Activated gamma-delta T cell treated with Interleukin-2 at 50 U/mL for 16 hours (primary cell): Measurements from ENCODE around the gene IQCF5.
"Not testable (repeated sequence)": the region's sequence is repeated elsewhere in the genome, so short reads cannot be mapped to it uniquely, and the experiment has no call there.

Experiments
- DNase-seq: peaks from one replicate; pipeline ENCODE4 v3.0.0-alpha.2; 2020

Gene IQCF5

DNA sequence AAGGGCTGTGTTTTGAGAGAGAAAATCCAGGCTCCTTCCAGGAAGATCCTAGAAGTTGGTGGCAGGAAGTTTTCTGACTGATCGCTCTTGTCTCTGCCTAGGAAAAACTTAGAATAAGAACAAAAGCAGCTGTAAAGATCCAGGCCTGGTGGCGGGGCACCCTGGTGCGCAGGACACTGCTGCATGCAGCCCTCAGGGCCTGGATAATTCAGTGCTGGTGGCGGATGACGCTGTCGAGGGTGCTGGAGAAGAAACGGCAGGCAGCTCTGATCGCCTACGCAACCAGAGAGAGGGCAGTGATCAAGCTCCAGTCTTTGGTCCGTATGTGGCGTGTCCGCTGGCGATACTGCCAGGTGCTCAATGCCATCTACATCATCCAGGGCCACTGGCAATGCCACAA lies 12.5 kb downstream of the IQCF5 start:
- no peak for DNase-seq

DNA sequence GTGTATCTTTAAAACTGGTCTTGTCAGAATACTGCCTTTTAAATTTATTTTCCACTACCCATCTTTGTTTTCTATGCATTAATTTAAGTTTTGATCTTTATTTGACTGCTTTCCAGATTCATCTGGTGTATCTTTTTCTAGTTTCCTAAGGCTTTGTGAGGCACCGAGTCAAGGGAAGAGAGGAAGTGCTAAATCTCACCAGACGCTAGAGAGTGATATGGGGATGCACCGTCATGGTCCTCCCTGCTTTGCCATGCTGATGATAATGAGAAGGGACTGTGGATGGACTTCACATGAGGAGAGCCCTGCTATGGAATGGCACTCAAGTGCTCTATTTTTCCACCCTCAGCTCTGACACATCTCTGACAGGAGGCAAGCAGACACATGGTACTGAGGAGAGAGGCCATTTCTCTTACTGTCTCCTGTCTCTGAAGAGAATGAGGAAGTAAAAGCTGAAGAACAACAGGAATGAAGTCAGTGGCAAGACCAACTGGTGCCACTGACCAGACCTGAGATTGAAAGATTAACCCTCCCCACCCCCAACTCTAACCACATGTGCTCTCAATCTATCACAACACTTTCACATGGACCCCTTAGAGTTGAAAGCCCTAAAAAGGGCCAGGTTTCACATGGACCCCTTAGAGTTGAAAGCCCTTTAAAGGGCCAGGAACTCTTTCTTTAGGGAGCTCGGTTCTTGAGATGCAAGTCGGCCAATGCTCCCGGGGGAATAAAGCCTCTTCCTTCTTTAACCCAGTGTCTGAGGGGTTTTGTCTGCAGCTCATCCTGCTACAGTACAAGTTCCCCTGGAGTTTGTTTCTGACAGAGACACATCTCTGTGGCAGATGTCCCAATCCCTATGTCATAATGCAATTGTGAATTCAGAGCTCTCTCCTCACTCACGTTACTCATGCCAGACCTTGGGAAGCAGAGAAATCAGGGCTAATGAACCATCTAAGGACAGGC lies 14.4 kb downstream of the IQCF5 start, which contains the start of gene IQCF2:
Gene IQCF2, plus strand, starts transcription at position 913 of the 963 bp plus-strand sequence. CDS start 52 bp downstream, outside the sequence.
- DNase-seq: no peak

GRCh38 chr3:51855411-51855810 lies 20.0 kb downstream of the IQCF5 start:
- not testable (repeated sequence) for DNase-seq

DNA sequence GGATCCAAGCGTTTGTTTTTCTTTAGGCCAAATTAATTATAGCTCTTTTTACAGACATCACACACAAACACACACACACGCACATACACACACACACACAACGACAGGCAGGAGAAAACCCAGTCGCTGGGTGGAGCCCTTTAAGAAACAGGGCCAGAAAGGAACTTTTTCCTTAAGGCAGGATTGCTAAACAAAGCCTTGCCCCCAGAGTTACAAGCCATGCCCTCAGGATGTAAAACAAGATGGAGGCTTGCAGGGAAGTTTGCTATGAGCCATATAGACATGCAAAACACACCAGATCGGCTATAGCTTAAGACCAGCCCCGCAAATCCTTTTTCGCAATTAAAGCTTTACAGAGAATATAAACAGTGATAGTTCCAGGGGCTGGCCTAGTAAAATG lies 30.3 kb downstream of the IQCF5 start:
- no peak for DNase-seq

DNA sequence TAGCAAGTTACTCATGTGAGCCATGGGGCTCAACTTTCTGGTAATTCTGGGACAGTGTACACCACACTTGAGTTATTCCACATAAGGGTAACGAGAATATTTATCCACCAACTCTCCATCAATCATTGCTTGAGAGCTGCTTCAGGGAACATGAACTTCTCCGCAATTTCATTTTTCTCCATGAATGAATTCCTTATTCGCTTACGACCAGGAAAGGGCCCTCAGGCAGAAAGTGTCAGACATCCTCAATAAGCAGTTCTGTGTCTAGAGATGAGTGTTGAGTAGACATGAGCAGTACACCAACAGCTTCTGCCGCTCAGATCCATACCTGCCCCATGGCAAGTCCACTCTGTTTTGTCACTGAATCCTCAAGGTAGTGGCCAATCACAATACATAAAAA lies 38.8 kb downstream of the IQCF5 start:
- DNase-seq: no peak

DNA sequence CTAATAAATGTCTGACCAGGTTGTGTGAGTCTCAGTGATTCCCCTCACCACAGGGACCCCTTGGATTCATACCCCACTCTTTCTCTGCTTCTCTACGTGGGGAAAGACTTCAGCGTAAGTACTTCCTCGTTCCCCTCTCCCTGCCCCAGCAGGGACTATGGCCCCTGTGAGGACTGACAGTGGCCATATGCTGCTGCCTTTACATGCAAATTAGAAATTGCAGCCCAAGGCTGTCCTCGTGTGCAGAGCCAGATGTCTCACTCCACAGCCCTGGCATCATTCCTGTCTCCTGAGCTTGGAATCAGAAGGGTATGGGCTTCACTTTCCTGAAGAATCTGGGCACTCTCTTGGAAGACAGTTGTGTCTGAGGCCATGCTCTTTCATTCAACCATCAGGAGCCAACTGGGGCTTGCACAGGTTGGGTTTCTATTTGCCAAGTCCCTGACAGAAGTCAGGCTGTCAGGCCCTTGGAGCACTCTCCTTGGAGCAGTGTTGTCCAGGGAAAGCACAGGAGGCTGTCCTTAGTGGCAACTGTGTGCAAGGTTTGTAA lies 44.5 kb downstream of the IQCF5 start:
- no peak for DNase-seq

GRCh38 chr3:51830345-51830744 lies 45.1 kb downstream of the IQCF5 start:
- no peak for DNase-seq

DNA sequence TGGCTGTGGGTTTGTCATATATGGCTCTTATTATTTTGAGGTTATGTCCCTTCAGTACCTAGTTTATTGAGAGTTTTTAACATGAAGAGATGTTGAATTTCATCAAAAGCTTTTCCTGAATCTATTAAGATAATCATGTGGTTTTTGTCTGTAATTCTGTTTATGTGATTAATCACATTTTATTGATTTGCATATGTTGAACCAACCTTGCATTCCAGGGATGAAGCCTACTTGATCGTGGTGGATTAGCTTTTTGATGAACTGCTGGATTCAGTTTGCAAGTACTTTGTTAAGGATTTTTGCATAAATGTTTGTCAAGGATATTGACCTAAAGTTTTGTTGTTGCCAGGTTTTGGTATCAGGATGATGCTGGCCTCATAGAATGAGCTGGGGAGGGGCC lies 47.1 kb downstream of the IQCF5 start:
- no peak for DNase-seq
